Testis (tissue), 3 donors: ENCODE results near the gene CCDC106. TPM values are rescaled to one million over a fixed set of nuclear protein-coding genes. Genes with fewer than 3 reads are reported as not detected.

ENCODE experiments used
- DNase-seq: peaks from one replicate; pipeline ENCODE4 v3.0.0-alpha.2; 2019
- H3K27ac ChIP-seq, 2 donors: fragments of 200-600 bp; sonication (generic); one replicate each; pipeline ENCODE4 v1.5.1; 2019
- H3K27me3 ChIP-seq: fragments of 200-600 bp; sonication (generic); one replicate; pipeline ENCODE4 v1.5.1; 2019
- H3K36me3 ChIP-seq: fragments of 200-600 bp; sonication (generic); one replicate; pipeline ENCODE4 v1.5.1; 2017; ENCODE audit warnings: low read depth; ENCODE audit errors: missing control alignments
- H3K4me1 ChIP-seq: fragments of 200-600 bp; sonication (generic); one replicate; pipeline ENCODE4 v1.5.1; 2019
- H3K4me3 ChIP-seq, 2 donors: fragments of 200-600 bp; sonication (generic); one replicate each; pipeline ENCODE4 v1.5.1; 2017 to 2019
- H3K9me3 ChIP-seq: fragments of 200-600 bp; sonication (generic); one replicate; pipeline ENCODE4 v1.5.1; 2017
- CTCF ChIP-seq, 3 experiments: fragments of 450-650 bp in 2 of 3; fragments of 200-600 bp in 1 of 3; sonication (generic) in 1 of 3; IDR thresholded peaks; one replicate each; pipeline ENCODE4 v1.5.1; 2016 to 2019; ENCODE audit warnings: antibody characterized with exemption in 3 of 3, mild to moderate bottlenecking in 2 of 3, moderate library complexity in 1 of 3
- POLR2A ChIP-seq: fragments of 450-650 bp; IDR thresholded peaks from one replicate; pipeline ENCODE4 v1.6.1; 2017; ENCODE audit warnings: antibody characterized with exemption, mild to moderate bottlenecking, moderate library complexity
- WGBS, 2 donors: methylation state at CpG; one replicate each; pipeline ENCODE4 v1.1.5; 2018; 5-methylcytosine and 5-hydroxymethylcytosine counted together
- intact Hi-C: fragments of 100-400 bp; cut with DNase I; formaldehyde crosslinking; loops from one replicate; pipeline ENCODE4 v1.15.1; 2023; ENCODE audit warnings: low total_unique reads
- polyA plus RNA-seq: library from polyadenylated mRNA; stranded (reverse); fragments of 350-450 nt; fragmentation: Illumina TruSeq; extraction: RNeasy Lipid Tissue Mini Kit (QIAGEN cat#74804); gene quantifications from one replicate; pipeline ENCODE4 v1.2.3, GENCODE V29; 2014; ENCODE audit warnings: low read depth, low replicate concordance; ENCODE audit not compliant: insufficient read depth
- total RNA-seq, 2 donors: library from RNA; depleted of rRNA; stranded (reverse); fragments of >200 nt; gene quantifications; one replicate each; pipeline ENCODE4 v1.2.3, GENCODE V29; 2016

CCDC106 gene
- total and polyA plus RNA-seq, 3 donors from 2014 or later = 34.5 to 84.9 (median 57.0) TPM

GRCh38 chr19:55702131-55702627 is 54.2 kb downstream of the CCDC106 start:
- WGBS, 2 donors = 34 to 57% methylated on average over 4 to 13 of the region's 13 CpGs
- TF ChIP-seq POLR2A (no peak), CTCF (IDR thresholded peaks at IDR 0.05) (no peak)
- H3K4me1 ChIP-seq = peaks cover 32% of the 10 kb centered on the region

More at GRCh38 chr19:55702131-55702627, 54.2 kb downstream of the CCDC106 start:
- Histone ChIP-seq H3K36me3 (no peaks in the 10 kb centered on the region), H3K27me3 (no peaks in the 10 kb centered on the region), H3K9me3 (no peaks in the 10 kb centered on the region), H3K4me3 (no peak overlapping the region), H3K27ac (no peak overlapping the region)
- intact Hi-C loops = no loop called here
- peak; percentile 85 for DNase-seq

Other genes with a start within 250 kb of the CCDC106 start
- 100 to 1,000 TPM; 150 to 188 TPM for gene UBE2S, start 240.4 kb upstream of the CCDC106 start, total RNA-seq
- gene UBE2S, start 240.4 kb upstream of the CCDC106 start, polyA plus RNA-seq = 272 TPM
- gene SHISA7, start 204.9 kb upstream of the CCDC106 start, total RNA-seq = 1 to 10 TPM in 1 of 2 donors, under 1 TPM in 1; 0.43 to 1.0 TPM
- gene SHISA7, start 204.9 kb upstream of the CCDC106 start, polyA plus RNA-seq = 0.45 TPM
- gene ISOC2, start 186.6 kb upstream of the CCDC106 start, total RNA-seq = 10 to 100 TPM; 79.1 to 98.5 TPM
- gene ISOC2, start 186.6 kb upstream of the CCDC106 start, polyA plus RNA-seq = 107 TPM
- gene C19orf85, start 183.5 kb upstream of the CCDC106 start, total RNA-seq = not detected
- not detected for gene C19orf85, start 183.5 kb upstream of the CCDC106 start, polyA plus RNA-seq
- 10 to 100 TPM; 31.3 to 53.7 TPM for gene ZNF628, start 171.6 kb upstream of the CCDC106 start, total RNA-seq
- gene ZNF628, start 171.6 kb upstream of the CCDC106 start, polyA plus RNA-seq = 33.8 TPM
- gene NAT14, start 163.0 kb upstream of the CCDC106 start, total RNA-seq = 10 to 100 TPM; 12.0 to 16.0 TPM
- gene NAT14, start 163.0 kb upstream of the CCDC106 start, polyA plus RNA-seq = 17.3 TPM
- gene SSC5D, start 159.8 kb upstream of the CCDC106 start, total RNA-seq = 1 to 10 TPM; 6.4 to 6.9 TPM
- gene SSC5D, start 159.8 kb upstream of the CCDC106 start, polyA plus RNA-seq = 10.7 TPM
- under 1 TPM; 0.87 to 0.99 TPM for gene SBK2, start 111.1 kb upstream of the CCDC106 start, total RNA-seq
- gene SBK2, start 111.1 kb upstream of the CCDC106 start, polyA plus RNA-seq = 1.3 TPM
- under 1 TPM; 0.39 to 0.81 TPM for gene SBK3, start 102.7 kb upstream of the CCDC106 start, total RNA-seq
- gene SBK3, start 102.7 kb upstream of the CCDC106 start, polyA plus RNA-seq = 0.34 TPM
- 1 to 10 TPM; 4.0 to 7.2 TPM for gene ZNF579, start 67.4 kb upstream of the CCDC106 start, total RNA-seq
- gene ZNF579, start 67.4 kb upstream of the CCDC106 start, polyA plus RNA-seq = 4.3 TPM
- 10 to 100 TPM; 16.5 to 17.4 TPM for gene FIZ1, start 48.7 kb upstream of the CCDC106 start, total RNA-seq
- gene FIZ1, start 48.7 kb upstream of the CCDC106 start, polyA plus RNA-seq = 8.5 TPM
- gene ZNF524, start 47.9 kb upstream of the CCDC106 start, total RNA-seq = 10 to 100 TPM; 25.0 to 29.4 TPM
- 8.5 TPM for gene ZNF524, start 47.9 kb upstream of the CCDC106 start, polyA plus RNA-seq
- 10 to 100 TPM; 12.2 to 14.5 TPM for gene ZNF865, start 42.6 kb upstream of the CCDC106 start, total RNA-seq
- 4.7 TPM for gene ZNF865, start 42.6 kb upstream of the CCDC106 start, polyA plus RNA-seq
- gene ZNF784, start 23.6 kb upstream of the CCDC106 start, total RNA-seq = 10 to 100 TPM; 10.3 to 13.0 TPM
- 6.6 TPM for gene ZNF784, start 23.6 kb upstream of the CCDC106 start, polyA plus RNA-seq
- gene ZNF580, start 7.2 kb upstream of the CCDC106 start, total RNA-seq = 10 to 100 TPM; 37.6 to 38.0 TPM
- gene ZNF580, start 7.2 kb upstream of the CCDC106 start, polyA plus RNA-seq = 21.7 TPM
- 10 to 100 TPM; 17.3 to 31.2 TPM for gene ZNF581, start 4.6 kb upstream of the CCDC106 start, total RNA-seq
- 18.4 TPM for gene ZNF581, start 4.6 kb upstream of the CCDC106 start, polyA plus RNA-seq
- 100 to 1,000 TPM; 264 to 281 TPM for gene U2AF2, start 6.8 kb downstream of the CCDC106 start, total RNA-seq
- gene U2AF2, start 6.8 kb downstream of the CCDC106 start, polyA plus RNA-seq = 163 TPM
- 100 to 1,000 TPM; 176 to 303 TPM for gene EPN1, start 27.0 kb downstream of the CCDC106 start, total RNA-seq
- gene EPN1, start 27.0 kb downstream of the CCDC106 start, polyA plus RNA-seq = 134 TPM
- gene NLRP9, start 90.2 kb downstream of the CCDC106 start, total RNA-seq = under 1 TPM; 0.39 to 0.68 TPM
- 0.11 TPM for gene NLRP9, start 90.2 kb downstream of the CCDC106 start, polyA plus RNA-seq
- 1 to 10 TPM in 1 of 2 donors, under 1 TPM in 1; 0.31 to 1.8 TPM for gene RFPL4A, start 110.9 kb downstream of the CCDC106 start, total RNA-seq
- 2.5 TPM for gene RFPL4A, start 110.9 kb downstream of the CCDC106 start, polyA plus RNA-seq
- not detected for gene RFPL4AL1, start 120.9 kb downstream of the CCDC106 start, total RNA-seq
- not detected for gene RFPL4AL1, start 120.9 kb downstream of the CCDC106 start, polyA plus RNA-seq
- gene NLRP11, start 183.8 kb downstream of the CCDC106 start, total RNA-seq = 1 to 10 TPM; 3.9 to 4.3 TPM
- gene NLRP11, start 183.8 kb downstream of the CCDC106 start, polyA plus RNA-seq = 2.3 TPM
- gene NLRP4, start 188.3 kb downstream of the CCDC106 start, total RNA-seq = 10 to 100 TPM; 15.4 to 17.2 TPM
- 18.2 TPM for gene NLRP4, start 188.3 kb downstream of the CCDC106 start, polyA plus RNA-seq